Stimulated activated CD8-positive, alpha-beta memory T cell treated with anti-CD3 and anti-CD28 coated beads, Interleukin-15, amount 100 ng/mL, for 48 hours (primary cell): Measurements from ENCODE around the gene MAGI3.
"Not testable (repeated sequence)": the region's sequence is repeated elsewhere in the genome, so short reads cannot be mapped to it uniquely, and the experiment has no call there.

Experiments
- DNase-seq, 2 donors: peaks; one replicate each; pipeline ENCODE4 v3.0.0-alpha.2; 2020; ENCODE audit warnings: low read depth in 2 of 2

MAGI3 gene

DNA sequence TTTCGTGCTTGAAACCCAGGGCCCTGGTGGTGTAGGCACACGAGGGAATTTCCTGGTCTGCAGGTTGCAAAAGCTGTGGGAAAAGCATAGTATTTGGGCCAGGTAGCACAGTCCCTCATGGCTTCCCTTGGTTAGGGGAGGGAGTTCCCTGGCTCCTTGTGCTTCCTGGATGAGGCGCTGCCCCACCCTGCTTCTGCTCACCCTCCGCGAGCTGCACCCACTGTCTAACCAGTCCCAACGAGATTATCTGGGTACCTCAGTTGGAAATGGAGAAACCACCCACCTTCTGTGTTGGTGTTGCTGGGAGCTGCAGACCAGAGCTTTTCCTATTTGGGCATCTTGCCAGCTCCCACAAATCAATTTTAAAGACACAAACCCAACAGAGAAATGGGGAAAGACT lies 186.0 kb downstream of the MAGI3 start:
- DNase-seq: no peak

DNA sequence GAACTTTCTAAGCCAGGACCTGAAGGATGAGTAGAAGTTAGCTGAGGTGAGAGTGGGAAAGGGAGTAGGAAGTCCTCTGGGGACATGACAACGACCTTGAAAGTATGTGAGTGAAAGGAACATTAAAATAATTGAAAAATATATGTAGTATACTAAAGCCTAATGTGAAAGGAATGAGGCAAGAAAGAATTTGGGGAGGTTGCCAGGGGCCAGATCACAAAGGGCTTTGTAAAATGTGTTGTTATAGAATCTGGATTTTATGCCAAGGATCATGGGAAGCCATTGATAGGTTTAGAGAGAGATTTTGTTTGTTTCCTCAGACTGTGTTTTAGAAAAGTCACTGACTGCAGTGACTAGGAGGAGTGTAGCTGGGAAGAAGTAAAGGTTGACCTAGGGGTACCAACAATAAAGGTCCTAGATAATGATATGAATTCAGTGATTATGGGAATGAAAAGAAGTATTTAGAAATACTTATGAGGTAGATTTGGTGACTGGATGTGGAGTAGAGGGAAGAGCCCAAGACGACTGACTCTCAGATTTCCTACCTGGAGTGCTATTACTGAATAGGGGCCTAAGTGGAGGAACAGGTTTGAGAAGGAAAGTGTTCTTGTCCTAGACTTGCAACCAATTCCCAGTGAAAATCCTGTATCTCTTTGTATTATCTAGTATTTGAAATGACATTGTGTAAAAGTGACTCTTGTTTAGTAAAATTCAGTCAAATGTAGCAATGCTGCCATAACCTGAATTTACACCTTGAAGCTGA lies 189.1 kb downstream of the MAGI3 start:
- no peak for DNase-seq

DNA sequence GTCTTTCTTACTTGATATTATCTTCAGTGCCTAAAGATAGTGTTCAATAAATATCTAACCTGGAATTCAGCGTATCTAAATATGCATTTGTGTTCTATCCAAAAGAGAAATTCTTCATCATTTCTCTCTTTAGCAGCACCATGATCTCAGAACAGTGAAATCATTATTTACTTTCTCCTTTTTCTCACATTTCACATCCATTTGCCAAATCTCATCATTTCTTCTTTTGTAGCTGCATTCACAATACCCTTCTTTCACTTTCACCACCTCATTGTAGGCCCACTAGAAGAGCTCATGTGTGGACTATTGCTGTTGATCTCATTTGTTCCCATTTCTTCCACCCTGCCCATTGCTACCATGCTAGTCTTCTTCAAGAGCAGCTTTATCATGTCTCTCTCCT lies 191.0 kb downstream of the MAGI3 start:
- no peak for DNase-seq

DNA sequence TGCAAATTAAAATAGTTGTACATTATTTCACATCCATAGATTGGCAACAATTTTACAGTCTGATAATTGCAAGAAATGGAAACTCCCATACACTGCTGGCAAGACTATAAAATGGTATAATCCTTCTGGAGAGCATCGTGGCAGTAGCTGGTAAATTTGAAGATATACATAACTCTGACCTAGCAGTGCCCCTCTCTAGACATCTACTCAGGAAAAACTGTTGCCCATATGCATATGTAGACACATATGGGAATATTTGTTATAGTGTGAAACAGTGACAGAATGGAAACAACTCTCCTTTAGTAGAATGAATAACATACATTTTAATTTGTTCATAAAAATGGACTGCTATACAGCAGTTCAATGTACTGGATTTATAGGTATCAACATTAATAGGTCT lies 191.8 kb downstream of the MAGI3 start:
- no peak for DNase-seq

DNA sequence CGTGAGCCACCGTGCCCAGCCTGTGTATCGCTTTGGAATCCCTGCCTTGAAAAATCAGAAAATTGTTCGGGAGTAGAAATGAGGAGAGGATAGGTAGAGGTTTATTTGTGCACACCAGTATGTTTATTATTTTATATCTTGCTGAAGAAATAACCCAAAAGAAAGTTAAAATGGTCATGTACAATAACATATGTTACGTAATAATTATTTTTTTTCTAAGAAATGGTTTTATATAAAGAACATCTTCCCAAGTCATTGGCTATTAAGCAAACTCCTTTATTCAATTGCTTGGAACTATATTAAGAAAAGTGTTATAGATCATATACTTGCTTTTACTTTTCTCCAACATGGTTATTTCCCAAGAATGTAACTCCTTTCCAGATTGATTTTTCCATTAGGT lies 197.2 kb downstream of the MAGI3 start:
- no peak for DNase-seq

DNA sequence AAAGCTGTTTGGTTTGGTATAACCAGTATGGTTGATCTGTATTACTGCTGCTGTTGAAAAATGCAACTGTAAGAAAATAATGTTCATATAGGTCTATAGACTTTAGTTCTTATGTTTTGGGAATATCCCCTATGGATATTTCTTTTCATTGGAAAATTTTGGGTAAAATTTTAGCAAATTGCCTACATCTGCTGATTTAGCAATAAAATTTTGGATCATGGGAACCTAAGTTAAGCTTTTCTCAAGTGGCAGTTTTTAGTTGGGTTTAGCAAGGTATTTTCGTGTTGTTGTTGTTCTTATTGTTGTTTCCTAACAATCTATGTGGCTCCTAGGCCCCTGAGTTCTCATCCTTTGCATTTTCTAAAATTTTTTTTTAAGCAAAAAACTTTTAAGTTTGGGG lies 201.9 kb downstream of the MAGI3 start:
- no peak for DNase-seq

DNA sequence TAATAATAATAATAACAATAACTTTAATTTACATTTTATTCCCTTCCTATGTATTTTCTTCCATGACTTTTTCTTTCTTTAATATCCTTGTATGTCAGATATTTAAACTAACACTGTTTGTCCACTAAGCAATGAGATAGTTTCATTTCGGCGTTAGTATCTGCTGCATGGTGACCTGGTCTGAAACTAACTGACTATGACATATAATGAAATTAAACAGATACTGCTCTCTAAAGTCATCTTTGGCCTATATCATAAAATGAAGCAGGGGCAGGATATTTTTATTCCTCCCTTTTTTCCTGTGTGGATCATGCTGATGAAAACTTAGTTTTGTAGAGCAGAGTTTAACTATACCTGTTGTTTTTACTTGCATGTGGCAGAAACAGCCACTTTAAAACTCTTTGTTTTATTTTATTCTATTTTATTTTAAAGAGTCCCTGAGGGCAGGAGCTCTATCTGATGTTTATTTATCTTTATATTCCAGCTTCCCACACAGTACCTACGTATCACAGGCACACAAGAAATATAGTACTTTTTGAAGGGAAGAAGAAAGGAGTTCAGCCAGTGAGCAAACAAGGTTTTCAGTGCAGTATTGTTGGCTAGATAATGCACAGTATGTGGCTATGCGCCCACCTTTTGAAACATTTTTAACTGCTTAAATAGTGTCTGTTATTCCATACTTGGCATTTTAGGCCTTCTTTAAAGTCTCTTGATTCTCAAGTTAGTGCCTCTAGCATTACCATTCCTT lies 203.4 kb downstream of the MAGI3 start:
- no peak for DNase-seq

DNA sequence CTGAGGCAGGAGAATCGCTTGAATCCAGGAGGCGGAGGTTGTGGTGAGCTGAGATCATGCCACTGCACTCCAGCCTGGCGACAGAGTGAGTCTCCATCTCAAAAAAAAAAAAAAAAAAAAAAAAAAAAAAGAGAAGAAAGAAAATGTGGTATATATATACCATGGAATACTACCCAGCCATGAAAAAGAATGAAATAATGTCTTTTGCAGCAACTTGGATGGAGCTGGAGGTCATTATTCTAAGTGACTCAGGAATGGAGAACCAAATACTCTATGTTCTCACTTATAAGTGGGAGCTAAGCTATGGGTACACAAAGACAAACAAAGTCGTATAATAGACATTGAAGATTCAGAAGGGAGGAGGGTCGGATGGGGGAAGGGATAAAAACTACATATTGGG lies 214.2 kb downstream of the MAGI3 start:
- DNase-seq: not testable (repeated sequence)

DNA sequence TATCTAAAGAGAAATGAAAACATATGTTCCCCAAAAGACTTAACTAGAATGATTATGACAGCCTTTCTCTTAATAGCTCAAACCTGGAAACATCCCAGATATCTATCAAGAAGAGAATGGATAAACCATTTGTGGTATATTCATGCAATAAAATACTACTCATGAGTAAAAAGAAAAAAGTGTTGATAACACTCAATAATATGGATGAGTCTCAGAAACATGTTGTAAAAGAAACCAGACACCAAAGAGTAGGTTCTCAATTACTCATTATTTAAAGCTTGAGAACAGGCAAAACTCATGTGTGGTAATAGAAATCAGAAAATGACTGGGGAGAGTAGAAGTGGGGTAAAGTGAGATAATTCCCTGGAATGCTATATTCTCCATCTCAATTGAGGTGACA lies 214.8 kb downstream of the MAGI3 start:
- no peak for DNase-seq

DNA sequence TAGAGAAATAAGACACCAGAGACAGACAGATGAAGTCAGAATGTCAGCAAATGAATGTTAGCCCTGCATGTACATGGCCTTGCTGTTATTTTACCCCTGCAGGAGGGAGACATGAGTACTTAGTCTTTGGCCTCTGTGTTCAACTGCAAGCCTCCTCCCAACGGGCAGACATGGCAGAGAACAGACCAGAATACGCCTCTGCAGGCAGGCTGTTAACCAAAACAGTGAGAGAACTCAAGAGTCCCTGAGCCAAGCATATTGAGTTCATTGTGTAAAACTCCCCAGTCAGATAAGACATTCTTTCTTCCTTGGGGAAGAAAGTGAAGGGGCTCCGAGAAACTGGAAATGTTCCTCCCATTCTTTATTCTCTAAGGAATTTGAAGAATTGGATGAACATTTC lies 218.1 kb downstream of the MAGI3 start:
- no peak for DNase-seq

DNA sequence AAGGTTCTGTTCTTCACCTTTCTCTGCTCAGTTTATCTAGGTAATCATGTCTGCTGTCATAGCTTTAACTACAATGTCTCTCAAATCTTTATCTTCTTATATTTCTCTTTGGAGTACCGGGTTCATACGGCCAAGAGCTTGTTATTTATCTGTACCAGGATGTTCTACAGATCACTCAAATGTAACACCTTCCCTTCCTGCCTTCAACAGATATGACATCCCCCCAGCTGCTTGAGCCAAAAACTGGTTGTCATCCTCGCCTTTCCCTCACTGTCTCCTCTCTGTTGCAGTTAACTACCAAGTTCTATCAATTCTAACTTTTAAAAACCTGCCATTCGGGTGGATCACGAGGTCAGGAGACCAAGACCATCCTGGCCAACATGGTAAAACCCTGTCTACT lies 220.1 kb downstream of the MAGI3 start:
- DNase-seq: no peak

DNA sequence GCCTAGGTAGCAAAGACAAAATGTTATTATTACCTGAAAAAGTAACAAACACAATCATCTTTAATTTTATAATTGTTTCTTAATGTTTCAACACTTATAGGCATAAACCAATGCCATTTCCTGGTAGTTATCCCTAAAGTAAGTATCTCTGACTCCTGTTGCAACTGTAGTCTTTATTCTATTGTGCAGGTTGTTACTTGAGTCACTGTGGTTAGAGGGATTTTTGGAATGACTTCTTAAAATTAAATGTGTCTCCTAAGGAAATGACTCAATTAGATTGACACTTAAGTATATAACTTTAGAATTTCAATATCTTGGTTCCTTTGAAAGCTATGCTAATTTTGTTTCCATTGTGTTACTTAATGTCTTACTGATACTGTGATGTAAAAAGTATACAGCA lies 225.1 kb downstream of the MAGI3 start:
- no peak for DNase-seq

DNA sequence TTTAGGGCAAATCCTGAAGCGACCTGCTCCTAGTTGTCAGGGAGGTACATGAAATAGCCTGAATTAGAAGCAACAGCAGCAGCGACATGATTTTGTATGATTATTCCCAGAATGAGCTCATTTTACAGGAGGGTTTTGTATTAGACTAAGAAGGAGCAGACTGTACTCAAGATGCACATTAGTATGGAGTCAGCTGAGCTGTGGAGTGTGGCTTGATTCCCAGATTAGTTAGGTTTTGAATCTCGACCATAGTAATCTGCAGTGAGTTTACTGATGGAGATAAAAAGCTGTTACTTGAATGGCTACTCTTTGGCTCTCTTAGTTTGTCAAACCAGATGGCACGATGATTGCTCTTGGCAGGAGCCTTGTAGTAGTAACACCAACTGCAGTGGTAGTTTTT lies 225.8 kb downstream of the MAGI3 start:
- no peak for DNase-seq

DNA sequence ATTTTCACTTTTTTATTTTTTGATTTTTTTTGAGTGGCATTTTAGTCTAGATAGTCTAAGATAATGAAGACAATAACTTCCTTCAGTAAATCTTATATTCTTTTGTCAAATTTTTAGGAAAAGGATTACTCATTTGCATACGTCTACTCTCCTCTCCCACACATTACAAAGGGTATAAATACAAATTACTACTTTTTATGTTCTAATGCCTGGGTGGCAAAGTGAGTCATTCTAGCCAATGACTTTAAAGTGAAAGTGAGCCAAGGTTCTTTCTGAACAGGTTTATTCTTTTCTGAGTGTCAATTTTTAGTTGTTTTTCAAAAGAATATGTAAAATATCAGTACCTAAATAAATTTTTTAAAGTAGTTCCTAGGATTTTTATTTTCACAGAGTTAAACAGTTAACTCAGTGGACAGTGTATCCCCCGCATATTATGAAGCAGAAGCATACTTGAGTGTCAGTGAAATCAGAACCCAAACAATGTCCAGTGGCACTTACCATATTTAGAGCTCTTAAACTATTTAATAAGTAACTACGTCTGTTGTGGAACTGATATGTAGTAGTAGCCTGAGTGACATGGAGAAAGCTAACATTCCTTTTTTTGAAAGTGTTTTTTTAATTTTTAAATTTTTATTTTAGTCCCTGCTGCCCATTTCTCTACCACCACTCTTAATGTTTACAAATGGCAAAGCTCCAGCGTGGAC lies 227.3 kb downstream of the MAGI3 start:
- DNase-seq: no peak

DNA sequence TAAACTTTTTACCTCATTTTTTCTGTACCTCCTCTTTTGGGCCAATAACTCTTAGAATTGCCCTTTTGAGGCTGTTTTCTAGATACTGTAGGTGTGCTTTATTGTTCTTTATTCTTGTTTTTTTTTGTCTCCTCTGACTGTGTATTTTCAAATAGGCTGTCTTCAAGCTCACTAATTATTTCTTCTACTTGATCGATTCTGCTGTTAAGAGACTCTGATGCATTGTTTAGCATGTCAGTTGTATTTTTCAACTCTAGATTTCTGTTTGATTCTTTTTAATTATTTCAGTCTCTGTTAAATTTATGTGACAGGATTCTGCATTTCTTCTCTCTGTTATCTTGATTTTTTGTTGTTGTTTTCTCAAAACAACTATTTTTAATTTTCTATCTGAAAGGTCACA lies 238.7 kb downstream of the MAGI3 start:
- DNase-seq: no peak

DNA sequence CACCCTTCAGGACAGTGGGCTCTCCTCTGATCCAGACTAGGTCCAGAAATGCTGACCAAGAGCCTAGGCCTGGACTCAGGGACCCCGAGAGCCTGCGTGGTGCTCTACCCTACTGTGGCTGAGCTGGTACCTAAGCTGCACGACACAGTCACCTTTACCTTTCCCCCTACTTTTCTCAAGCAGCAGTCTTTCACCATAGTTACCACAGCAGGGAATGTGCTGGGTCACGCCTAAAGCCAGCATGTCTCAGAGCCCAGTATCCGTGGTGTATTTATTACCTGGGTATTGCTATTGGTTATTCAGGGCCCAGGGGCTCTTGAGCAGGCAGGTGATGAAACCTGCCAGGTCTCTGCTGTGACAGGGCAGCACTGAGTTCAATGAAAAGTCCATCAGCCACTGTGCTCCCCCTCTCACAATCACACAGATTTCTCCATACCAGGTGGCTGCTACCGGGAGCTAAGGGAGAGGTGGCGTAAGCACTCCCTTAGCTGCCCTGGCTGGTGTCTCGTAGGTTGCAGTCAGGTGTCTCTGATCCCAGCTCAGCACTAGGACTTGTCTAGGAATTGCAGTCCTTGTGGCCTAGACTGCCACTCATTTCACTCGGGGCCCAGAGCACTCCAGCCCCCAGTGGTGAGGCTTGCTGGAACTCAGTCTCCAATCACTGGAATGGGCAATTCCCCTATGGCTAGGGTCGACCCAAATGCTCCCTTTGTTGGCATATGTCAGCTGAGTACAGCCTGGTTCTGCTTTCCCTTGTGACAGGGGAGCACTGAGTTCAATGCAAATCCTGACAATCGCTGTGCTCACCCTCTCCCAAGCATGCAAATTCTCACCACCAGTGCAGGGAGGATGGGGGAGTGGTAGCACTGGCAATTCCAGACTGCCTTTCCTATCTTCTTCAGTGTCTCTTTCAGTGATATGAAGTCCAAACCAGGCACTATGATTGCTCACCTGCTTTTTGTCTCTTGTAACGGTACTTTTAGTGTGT lies 240.3 kb downstream of the MAGI3 start:
- no peak for DNase-seq

DNA sequence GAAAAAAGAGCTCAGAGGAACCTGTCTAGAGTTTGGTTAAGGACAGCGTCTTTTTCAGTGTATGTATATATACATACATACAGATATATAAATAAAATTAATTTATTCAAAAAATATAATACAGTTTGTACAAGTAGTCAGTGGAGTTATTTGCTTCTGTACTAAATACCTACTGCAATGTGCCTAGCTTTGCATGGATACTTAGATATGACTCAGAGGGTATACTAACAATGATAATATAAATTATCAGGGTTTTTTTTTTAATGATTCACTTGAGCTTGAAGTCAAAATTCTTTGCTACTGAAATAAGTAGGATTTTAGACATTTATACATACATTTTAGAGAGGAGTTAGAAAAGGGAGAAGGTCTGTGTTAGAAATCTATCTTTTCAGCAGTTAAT lies 251.1 kb downstream of the MAGI3 start:
- no peak for DNase-seq

DNA sequence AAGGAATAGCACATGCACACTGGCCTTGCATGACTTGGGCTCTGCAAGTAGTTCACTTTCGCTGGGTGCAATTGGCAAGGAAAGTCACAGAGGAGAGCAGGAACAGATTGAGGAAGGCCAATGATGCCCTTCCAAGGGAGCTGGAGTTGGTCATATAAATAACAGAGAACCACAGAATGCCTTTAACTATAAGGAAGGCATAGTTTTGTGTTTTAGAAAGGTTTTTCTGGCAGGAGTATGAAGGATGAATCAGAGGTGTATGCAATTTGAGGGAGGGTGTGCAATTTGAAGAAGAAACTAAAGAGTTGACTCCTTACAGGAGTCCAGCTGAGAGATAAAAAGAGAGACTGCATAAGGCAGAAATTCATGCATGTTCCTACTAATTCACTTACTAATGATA lies 256.8 kb downstream of the MAGI3 start:
- no peak for DNase-seq

DNA sequence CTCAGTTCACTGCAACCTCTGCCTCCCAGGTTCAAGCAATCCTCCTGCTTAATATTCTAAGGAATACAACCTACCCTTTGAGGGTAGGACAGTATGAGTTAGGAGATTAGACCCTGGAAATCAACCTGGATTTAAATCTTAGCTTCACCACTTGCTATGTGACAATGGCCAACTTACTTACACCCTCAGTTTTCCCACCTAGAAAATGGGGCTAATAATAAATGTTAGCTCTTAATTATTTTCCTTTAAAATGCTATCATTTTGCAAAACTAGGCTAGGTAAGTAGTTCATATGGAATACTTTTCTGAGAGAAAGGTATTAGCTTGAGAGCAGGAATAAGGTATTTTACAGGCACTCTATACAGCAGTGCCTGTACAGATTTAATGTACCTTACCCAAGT lies 258.2 kb downstream of the MAGI3 start:
- DNase-seq: no peak

DNA sequence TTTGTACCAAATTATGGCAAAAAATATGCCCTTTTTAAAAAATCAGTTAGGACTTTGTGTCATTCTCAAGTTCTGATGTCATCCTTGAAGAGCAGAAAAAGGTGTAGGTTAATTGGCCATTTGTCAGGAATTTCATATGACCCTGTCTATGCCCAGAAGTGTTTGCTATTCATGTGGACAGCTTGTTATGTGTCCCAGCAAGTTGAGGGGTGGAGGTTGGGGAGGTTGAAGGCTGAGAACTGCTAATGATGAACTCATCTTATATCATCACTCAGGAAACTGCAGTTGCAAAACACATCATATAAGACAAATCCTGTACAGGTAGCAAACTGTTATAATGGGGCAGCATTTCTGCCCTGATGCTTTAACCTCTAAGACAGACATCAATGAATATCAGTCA lies 262.5 kb downstream of the MAGI3 start:
- DNase-seq: no peak

DNA sequence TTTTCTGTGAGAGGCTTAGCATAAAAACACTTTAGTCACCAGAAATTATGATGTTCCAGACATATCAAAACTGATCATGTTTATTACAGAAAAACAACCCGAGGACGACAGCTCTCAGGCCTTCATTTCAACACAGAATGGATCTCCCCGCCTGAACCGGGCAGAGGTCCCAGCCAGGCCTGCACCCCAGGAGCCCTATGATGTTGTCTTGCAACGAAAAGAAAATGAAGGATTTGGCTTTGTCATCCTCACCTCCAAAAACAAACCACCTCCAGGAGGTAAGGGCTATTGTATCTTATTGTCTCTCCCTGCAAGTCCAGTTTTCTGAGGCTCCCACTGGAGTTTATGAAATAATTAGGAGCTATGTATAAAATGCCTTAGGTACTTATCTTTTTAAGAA lies 263.4 kb downstream of the MAGI3 start:
- no peak for DNase-seq

DNA sequence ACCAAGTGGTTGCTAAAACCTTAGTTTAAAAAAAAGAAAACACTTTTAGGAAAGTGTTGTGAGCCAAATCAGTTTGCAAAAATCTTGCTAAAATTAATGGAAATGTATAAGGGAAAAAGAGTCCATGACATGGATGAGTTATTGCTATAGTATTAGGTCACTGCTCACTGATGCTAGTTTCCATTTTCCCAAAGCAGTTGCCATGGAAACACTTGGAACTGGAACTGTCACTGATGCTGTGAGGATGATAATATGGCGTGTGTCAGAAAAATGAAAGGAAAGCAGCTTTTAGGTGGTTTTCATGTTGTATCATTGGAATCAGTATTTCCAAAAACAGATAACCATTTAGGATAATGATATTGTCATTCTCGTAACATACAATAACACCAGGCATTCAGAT lies 264.6 kb downstream of the MAGI3 start:
- DNase-seq: no peak
